OCI-LY1 (cell line): ENCODE results near the gene MED15.

ENCODE experiments used
- EZH2 ChIP-seq: fragments of 200-600 bp; sonication (generic), shearing (Covaris generic); IDR thresholded peaks from 2 replicates; pipeline ENCODE4 v1.8.0; 2017; ENCODE audit warnings: borderline replicate concordance, mixed run types, mild to moderate bottlenecking, antibody characterized with exemption, low read length, moderate library complexity, mixed read lengths
- TF ChIP-seq, protein P1 (sequence below): fragments of 200-600 bp; sonication (generic), shearing (Covaris generic); IDR thresholded peaks from 2 replicates; pipeline ENCODE4 v1.5.1; 2017; ENCODE audit warnings: mild to moderate bottlenecking, antibody characterized with exemption, low read length, moderate library complexity, mixed read lengths

DNA sequence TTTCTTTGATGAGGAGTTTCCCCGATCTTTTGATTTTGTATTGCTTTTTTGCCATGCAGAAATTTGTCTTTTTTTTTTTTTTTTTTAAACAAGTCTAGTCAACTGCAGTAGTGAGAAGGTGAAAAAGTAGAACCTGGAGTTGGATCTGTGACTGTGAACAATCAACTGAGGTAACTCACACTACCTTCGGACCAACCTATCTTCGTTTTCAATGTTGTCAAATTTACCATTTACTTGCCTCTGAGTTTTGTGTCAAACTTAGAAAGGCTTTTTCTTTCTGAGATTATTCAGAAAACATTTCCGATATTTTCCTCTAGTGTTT is 32.3 kb upstream of the MED15 start:
- TF ChIP-seq, protein P1, sequence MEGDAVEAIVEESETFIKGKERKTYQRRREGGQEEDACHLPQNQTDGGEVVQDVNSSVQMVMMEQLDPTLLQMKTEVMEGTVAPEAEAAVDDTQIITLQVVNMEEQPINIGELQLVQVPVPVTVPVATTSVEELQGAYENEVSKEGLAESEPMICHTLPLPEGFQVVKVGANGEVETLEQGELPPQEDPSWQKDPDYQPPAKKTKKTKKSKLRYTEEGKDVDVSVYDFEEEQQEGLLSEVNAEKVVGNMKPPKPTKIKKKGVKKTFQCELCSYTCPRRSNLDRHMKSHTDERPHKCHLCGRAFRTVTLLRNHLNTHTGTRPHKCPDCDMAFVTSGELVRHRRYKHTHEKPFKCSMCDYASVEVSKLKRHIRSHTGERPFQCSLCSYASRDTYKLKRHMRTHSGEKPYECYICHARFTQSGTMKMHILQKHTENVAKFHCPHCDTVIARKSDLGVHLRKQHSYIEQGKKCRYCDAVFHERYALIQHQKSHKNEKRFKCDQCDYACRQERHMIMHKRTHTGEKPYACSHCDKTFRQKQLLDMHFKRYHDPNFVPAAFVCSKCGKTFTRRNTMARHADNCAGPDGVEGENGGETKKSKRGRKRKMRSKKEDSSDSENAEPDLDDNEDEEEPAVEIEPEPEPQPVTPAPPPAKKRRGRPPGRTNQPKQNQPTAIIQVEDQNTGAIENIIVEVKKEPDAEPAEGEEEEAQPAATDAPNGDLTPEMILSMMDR: no peak
- TF ChIP-seq EZH2: no peak
